Measurements from ENCODE around the gene AFDN. TPM values are rescaled to one million over a fixed set of nuclear protein-coding genes. Genes with fewer than 3 reads are reported as not detected.

The AFDN gene
- total and polyA plus RNA-seq, 2 of the 8 experiments (the other 6 are each of a cell fraction or from before 2014, with no cell fraction given): 53.4 to 192 TPM

DNA sequence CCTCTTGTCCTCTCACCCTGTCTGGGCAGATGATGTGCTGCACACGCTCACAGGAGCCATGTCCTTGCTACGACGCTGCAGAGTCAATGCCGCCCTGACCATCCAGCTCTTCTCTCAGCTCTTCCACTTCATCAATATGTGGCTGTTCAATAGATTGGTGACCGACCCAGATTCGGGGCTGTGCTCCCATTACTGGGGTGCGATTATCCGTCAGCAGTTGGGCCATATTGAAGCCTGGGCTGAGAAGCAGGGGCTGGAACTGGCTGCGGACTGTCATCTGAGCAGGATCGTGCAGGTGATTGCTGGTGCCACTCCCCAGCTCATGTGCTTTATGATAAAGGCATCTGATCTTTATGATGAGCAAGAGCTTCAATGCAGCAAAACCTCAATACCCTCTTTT lies 88.4 kb downstream of the AFDN start:
- H2BK15ac ChIP-seq (ENCODE audit: low read length): no peak overlapping the region
- H3K18ac ChIP-seq (ENCODE audit: extremely low read depth, low read length): no peak overlapping the region
- H4K20me1 ChIP-seq (replicated peaks in 1 of 2; ENCODE audit: control insufficient read depth in 1 of 2, insufficient read depth in 2 of 2, low read length in 2 of 2): peaks cover 0 to 3% of the 10 kb centered on the region in 2 experiments
- no peak overlapping the region for H4K5ac ChIP-seq (ENCODE audit: insufficient read length, low read depth, low read length)
- no peaks in the 10 kb centered on the region for H3K79me1 ChIP-seq (ENCODE audit: low read depth, low read length)
- no peak overlapping the region for H3K56ac ChIP-seq (replicated peaks; ENCODE audit: insufficient read length, low read depth, low read length)
- no peak overlapping the region for H3K4me2 ChIP-seq (ENCODE audit: insufficient read depth in 1 of 2, low read depth in 2 of 2, low read length in 2 of 2)
- H2AFZ ChIP-seq (ENCODE audit: low read length): no peak overlapping the region
- H3K79me2 ChIP-seq (ENCODE audit: control insufficient read depth in 1 of 2, insufficient read depth in 2 of 2, low read length in 2 of 2): no peaks in the 10 kb centered on the region
- peaks cover 27 to 91% (median 66%) of the 10 kb centered on the region in 4 experiments for H3K36me3 ChIP-seq (ENCODE audit: control insufficient read depth in 2 of 4, insufficient read depth in 4 of 4, low read length in 3 of 4)
- no peak overlapping the region for H3K4ac ChIP-seq (replicated peaks; ENCODE audit: insufficient read length, low read depth, low read length)
- H3K4me3 ChIP-seq (ENCODE audit: extremely low read depth in 1 of 4, insufficient read depth in 2 of 4, low read depth in 3 of 4, low read length in 4 of 4): no peak overlapping the region
- no peak overlapping the region for H3K14ac ChIP-seq (ENCODE audit: insufficient read length)
- H3K23ac ChIP-seq (ENCODE audit: insufficient read length): no peak overlapping the region
- no peak overlapping the region for H3K27ac ChIP-seq (ENCODE audit: low read depth, low read length)
- H3K27me3 ChIP-seq (replicated peaks in 1 of 4; ENCODE audit: control insufficient read depth in 3 of 4, extremely low read depth in 1 of 4, insufficient read depth in 3 of 4, low read length in 3 of 4): peaks cover 0 to 1% (median 0%) of the 10 kb centered on the region in 4 experiments; a peak in 1 of 7 replicates
- 94% methylated on average over 10 of the region's 10 CpGs; no CpG with 5 or more reads in 1 of the 2 experiments for WGBS, 2 experiments (ENCODE audit: extremely low coverage in 1 of 2, insufficient coverage in 1 of 2, insufficient read length in 1 of 2, insufficient replicate concordance in 2 of 2, low coverage in 1 of 2, low lambda C conversion rate in 2 of 2, missing lambda C conversion rate in 1 of 2)
- CTCF ChIA-PET (ENCODE audit: partially characterized antibody): interaction anchor here (0.6 to 1.3 kb wide), 2 partner anchors 30 to 73 kb away, joined by 3 read pairs; no protein-coding TSS in a partner anchor
- no peak overlapping the region for H2AK5ac ChIP-seq (ENCODE audit: low read depth, low read length)
- no peak overlapping the region for H4K8ac ChIP-seq (ENCODE audit: extremely low read depth, insufficient read depth, low read length)
- H2BK20ac ChIP-seq (ENCODE audit: low read length): no peak overlapping the region
- H4K91ac ChIP-seq (replicated peaks; ENCODE audit: insufficient read length, low read length): no peak overlapping the region
- POLR2A ChIA-PET (ENCODE audit: partially characterized antibody): no interaction called here
- FAIRE-seq (no peak), DNase-seq (ENCODE audit: low read depth in 1 of 2, low spot score in 2 of 2) (no peak)
- no peak overlapping the region for H2BK5ac ChIP-seq (ENCODE audit: low read depth, low read length)
- no peaks in the 10 kb centered on the region for H3K4me1 ChIP-seq (replicated peaks in 1 of 4; ENCODE audit: control insufficient read depth in 3 of 4, insufficient read depth in 4 of 4, low read length in 3 of 4)
- no peak overlapping the region for H2BK12ac ChIP-seq (ENCODE audit: low read depth, low read length)
- H3K9me3 ChIP-seq (ENCODE audit: insufficient read depth in 2 of 2, low read depth in 1 of 2, low read length in 1 of 2): no peaks in the 10 kb centered on the region
- H2BK120ac ChIP-seq (replicated peaks; ENCODE audit: low read depth, low read length): no peak overlapping the region
- H3K9ac ChIP-seq (replicated peaks in 1 of 4; ENCODE audit: extremely low read depth in 1 of 4, low read depth in 3 of 4, low read length in 3 of 4): no peak overlapping the region
- H3K23me2 ChIP-seq (ENCODE audit: low read depth, low read length): no peaks in the 10 kb centered on the region
- TF ChIP-seq RXRA (IDR thresholded peaks at IDR 0.05; ENCODE audit: insufficient read depth, low read depth, low read length): no peak
- no peak for TF ChIP-seq NRF1 (IDR thresholded peaks at IDR 0.05; ENCODE audit: low read depth, low read length)
- TF ChIP-seq HDAC2 (IDR thresholded peaks at IDR 0.05; ENCODE audit: borderline replicate concordance in 1 of 2, low read depth in 2 of 2, low read length in 2 of 2): no peak
- TF ChIP-seq, protein P1, sequence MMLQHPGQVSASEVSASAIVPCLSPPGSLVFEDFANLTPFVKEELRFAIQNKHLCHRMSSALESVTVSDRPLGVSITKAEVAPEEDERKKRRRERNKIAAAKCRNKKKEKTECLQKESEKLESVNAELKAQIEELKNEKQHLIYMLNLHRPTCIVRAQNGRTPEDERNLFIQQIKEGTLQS (IDR thresholded peaks at IDR 0.05; ENCODE audit: insufficient read depth, low read depth, low read length): no peak
- TF ChIP-seq JUND (IDR thresholded peaks at IDR 0.05; ENCODE audit: low read length): no peak
- TF ChIP-seq CREB1 (IDR thresholded peaks at IDR 0.05): no peak
- TF ChIP-seq GABPA (IDR thresholded peaks at IDR 0.05; ENCODE audit: borderline replicate concordance, insufficient read depth, low read length): no peak
- TF ChIP-seq TAF7 (optimal IDR thresholded peaks at IDR 0.05; ENCODE audit: borderline replicate concordance, low read depth, low read length): no peak
- TF ChIP-seq, protein P2, sequence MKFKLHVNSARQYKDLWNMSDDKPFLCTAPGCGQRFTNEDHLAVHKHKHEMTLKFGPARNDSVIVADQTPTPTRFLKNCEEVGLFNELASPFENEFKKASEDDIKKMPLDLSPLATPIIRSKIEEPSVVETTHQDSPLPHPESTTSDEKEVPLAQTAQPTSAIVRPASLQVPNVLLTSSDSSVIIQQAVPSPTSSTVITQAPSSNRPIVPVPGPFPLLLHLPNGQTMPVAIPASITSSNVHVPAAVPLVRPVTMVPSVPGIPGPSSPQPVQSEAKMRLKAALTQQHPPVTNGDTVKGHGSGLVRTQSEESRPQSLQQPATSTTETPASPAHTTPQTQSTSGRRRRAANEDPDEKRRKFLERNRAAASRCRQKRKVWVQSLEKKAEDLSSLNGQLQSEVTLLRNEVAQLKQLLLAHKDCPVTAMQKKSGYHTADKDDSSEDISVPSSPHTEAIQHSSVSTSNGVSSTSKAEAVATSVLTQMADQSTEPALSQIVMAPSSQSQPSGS (IDR thresholded peaks at IDR 0.05; ENCODE audit: low read length): no peak
- no peak for TF ChIP-seq ASH2L (IDR thresholded peaks at IDR 0.05; ENCODE audit: low read length)
- no peak for TF ChIP-seq MAFK (IDR thresholded peaks at IDR 0.05; ENCODE audit: low read depth, low read length)
- TF ChIP-seq BCL11A (IDR thresholded peaks at IDR 0.05; ENCODE audit: low read depth in 2 of 2, low read length in 2 of 2): no peak

Measured in H1 (cell line).